ENCODE results near the gene NIM1K. TPM values are rescaled to one million over a fixed set of nuclear protein-coding genes. Genes with fewer than 3 reads are reported as not detected.

The NIM1K gene
- total and polyA plus RNA-seq, 10 of the 15 experiments (the other 5 are each of a cell fraction or from before 2014, with no cell fraction given), result 0.27 to 1.7 (median 0.66) TPM

DNA sequence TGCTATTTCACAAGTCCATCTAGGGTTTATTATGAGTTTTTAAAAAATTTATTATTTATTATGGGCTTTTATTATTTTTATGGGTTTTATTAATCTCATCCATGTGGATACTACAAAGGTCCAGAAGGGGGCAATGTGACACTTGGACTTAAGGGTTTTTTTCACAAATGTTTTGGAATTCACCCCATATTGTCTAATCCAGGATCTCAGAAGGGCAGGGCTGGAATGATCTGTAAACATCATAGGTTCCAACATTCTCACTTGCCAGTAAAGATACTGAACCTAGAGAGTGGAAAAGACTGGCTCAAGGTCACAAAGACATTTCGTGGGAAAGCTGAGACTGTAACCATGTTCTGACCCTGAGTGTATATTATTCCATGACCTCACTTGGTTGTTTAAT is 35.6 kb downstream of the NIM1K start (continued):
- TF ChIP-seq ZBTB11 (CRISPR knock-in tag; IDR thresholded peaks at IDR 0.05), result no peak
- TF ChIP-seq, protein P1, sequence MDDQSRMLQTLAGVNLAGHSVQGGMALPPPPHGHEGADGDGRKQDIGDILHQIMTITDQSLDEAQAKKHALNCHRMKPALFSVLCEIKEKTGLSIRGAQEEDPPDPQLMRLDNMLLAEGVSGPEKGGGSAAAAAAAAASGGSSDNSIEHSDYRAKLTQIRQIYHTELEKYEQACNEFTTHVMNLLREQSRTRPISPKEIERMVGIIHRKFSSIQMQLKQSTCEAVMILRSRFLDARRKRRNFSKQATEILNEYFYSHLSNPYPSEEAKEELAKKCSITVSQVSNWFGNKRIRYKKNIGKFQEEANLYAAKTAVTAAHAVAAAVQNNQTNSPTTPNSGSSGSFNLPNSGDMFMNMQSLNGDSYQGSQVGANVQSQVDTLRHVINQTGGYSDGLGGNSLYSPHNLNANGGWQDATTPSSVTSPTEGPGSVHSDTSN (IDR thresholded peaks at IDR 0.05; ENCODE audit: insufficient replicate concordance, low read depth, low read length), result no peak
- TF ChIP-seq EP300 (IDR thresholded peaks at IDR 0.05; ENCODE audit: borderline replicate concordance in 1 of 2, control insufficient read depth in 1 of 2, low read depth in 2 of 2, low read length in 2 of 2), result no peak
- TF ChIP-seq CBFB (IDR thresholded peaks at IDR 0.05; ENCODE audit: low read depth), result no peak
- no peak for TF ChIP-seq PRDM15 (CRISPR knock-in tag; IDR thresholded peaks at IDR 0.05)
- no peak for TF ChIP-seq CBX5 (IDR thresholded peaks at IDR 0.05; ENCODE audit: low read depth)
